Neural cell (in vitro differentiated cells): Measurements from ENCODE around the gene UCK1. TPM values are rescaled to one million over a fixed set of nuclear protein-coding genes. Genes with fewer than 3 reads are reported as not detected.

Experiments used
- H2AFZ ChIP-seq: fragments of 200-600, 300-800 bp; sonication (generic), shearing (Covaris generic); 2 replicates; pipeline ENCODE4 v1.6.0; 2014; ENCODE audit warnings: low read depth, mild to moderate bottlenecking, antibody characterized with exemption, low read length, moderate library complexity
- H3F3A ChIP-seq: fragments of 200-600 bp; shearing (Covaris generic); 2 replicates; pipeline ENCODE4 v1.6.1; 2016; ENCODE audit warnings: mild to moderate bottlenecking, moderate library complexity, mixed read lengths, antibody characterized with exemption, low read length; ENCODE audit not compliant: insufficient read depth, poor library complexity, severe bottlenecking
- H3K27ac ChIP-seq: fragments of 200-600, 300-800 bp; sonication (generic), shearing (Covaris generic); 2 replicates; pipeline ENCODE4 v1.5.1; 2014; ENCODE audit warnings: mild to moderate bottlenecking, low read length, moderate library complexity
- H3K27me3 ChIP-seq: fragments of 300-800, 200-600 bp; sonication (generic), shearing (Covaris generic); 2 replicates; pipeline ENCODE4 v1.6.0; 2014; ENCODE audit warnings: mild to moderate bottlenecking, low read depth, low read length, moderate library complexity; ENCODE audit not compliant: insufficient read depth
- H3K36me3 ChIP-seq: fragments of 300-800, 200-600 bp; sonication (generic), shearing (Covaris generic); 2 replicates; pipeline ENCODE4 v1.5.1; 2014; ENCODE audit warnings: mild to moderate bottlenecking, antibody characterized with exemption, low read length, moderate library complexity; ENCODE audit not compliant: insufficient read depth
- H3K4me2 ChIP-seq: fragments of 300-800, 200-600 bp; sonication (generic), shearing (Covaris generic); 2 replicates; pipeline ENCODE4 v1.6.0; 2014; ENCODE audit warnings: mild to moderate bottlenecking, low read length
- H3K4me3 ChIP-seq: fragments of 300-800, 200-600 bp; sonication (generic), shearing (Covaris generic); 2 replicates; pipeline ENCODE4 v1.5.1; 2014; ENCODE audit warnings: mild to moderate bottlenecking, low read length, moderate library complexity
- H3K79me2 ChIP-seq: fragments of 200-600 bp; shearing (Covaris generic); replicated peaks from 2 replicates; pipeline ENCODE4 v1.6.0; 2014; ENCODE audit warnings: mild to moderate bottlenecking, low read length, moderate library complexity; ENCODE audit not compliant: insufficient read depth
- H3K9ac ChIP-seq: fragments of 300-800, 200-600 bp; sonication (generic), shearing (Covaris generic); 2 replicates; pipeline ENCODE4 v1.6.1; 2016; ENCODE audit warnings: mild to moderate bottlenecking, low read length, mixed read lengths
- H3K9me2 ChIP-seq: fragments of 200-600 bp; shearing (Covaris generic); 2 replicates; pipeline ENCODE4 v1.6.1; 2016; ENCODE audit warnings: mild to moderate bottlenecking, low read length, mixed read lengths; ENCODE audit not compliant: insufficient read depth
- H3K9me3 ChIP-seq: fragments of 200-600, 300-800 bp; sonication (generic), shearing (Covaris generic); 2 replicates; pipeline ENCODE4 v1.6.1; 2016; ENCODE audit warnings: mild to moderate bottlenecking, mixed run types, low read length, moderate library complexity, mixed read lengths
- H4K20me1 ChIP-seq: fragments of 200-600 bp; shearing (Covaris generic); 2 replicates; pipeline ENCODE4 v1.6.1; 2016; ENCODE audit warnings: mild to moderate bottlenecking, mixed run types; ENCODE audit not compliant: insufficient read depth
- EP300 ChIP-seq: fragments of 450-650 bp; conservative IDR thresholded peaks from 2 replicates; pipeline ENCODE4 v1.6.1; 2014; ENCODE audit warnings: antibody characterized with exemption, mild to moderate bottlenecking, moderate library complexity; ENCODE audit not compliant: poor library complexity, severe bottlenecking
- EZH2 ChIP-seq: fragments of 200-600, 300-800 bp; shearing (Covaris generic), sonication (generic); IDR thresholded peaks from 2 replicates; pipeline ENCODE4 v1.6.1; 2014; ENCODE audit warnings: antibody characterized with exemption, low read length, borderline replicate concordance, mild to moderate bottlenecking; ENCODE audit not compliant: insufficient read depth, poor library complexity, severe bottlenecking
- MXI1 ChIP-seq: fragments of 450-650 bp; conservative IDR thresholded peaks from 2 replicates; pipeline ENCODE4 v1.6.1; 2014; ENCODE audit warnings: antibody characterized with exemption, mild to moderate bottlenecking; ENCODE audit not compliant: poor library complexity, severe bottlenecking
- POLR2AphosphoS5 ChIP-seq: IDR thresholded peaks from 2 replicates; pipeline ENCODE4 v1.6.1; 2012
- RAD21 ChIP-seq: fragments of 450-650 bp; conservative IDR thresholded peaks from 2 replicates; pipeline ENCODE4 v1.6.1; 2014; ENCODE audit warnings: antibody characterized with exemption, mild to moderate bottlenecking, moderate library complexity
- REST ChIP-seq: IDR thresholded peaks from 2 replicates; pipeline ENCODE4 v1.6.1; 2012; ENCODE audit warnings: borderline replicate concordance
- SMC3 ChIP-seq: fragments of 450-650 bp; conservative IDR thresholded peaks from 2 replicates; pipeline ENCODE4 v1.6.1; 2014; ENCODE audit warnings: antibody characterized with exemption, mild to moderate bottlenecking, moderate library complexity; ENCODE audit not compliant: poor library complexity
- TAF1 ChIP-seq: IDR thresholded peaks from 2 replicates; pipeline ENCODE4 v1.6.1; 2012; ENCODE audit warnings: low read depth
- polyA plus RNA-seq: library from polyadenylated mRNA; depleted of rRNA; stranded (reverse); fragments of >200 nt; gene quantifications from 2 replicates; pipeline ENCODE4 v1.2.3, GENCODE V29; 2014
- TF ChIP-seq, protein P1 (sequence below): fragments of 450-650 bp; IDR thresholded peaks from 2 replicates; pipeline ENCODE4 v1.5.1; 2014; ENCODE audit warnings: antibody characterized with exemption, mild to moderate bottlenecking, moderate library complexity; ENCODE audit not compliant: poor library complexity, severe bottlenecking

Gene UCK1
- polyA plus RNA-seq, 1 donor from 2014 or later, result 45.9 TPM

- no peaks in the 10 kb centered on the region for H3K36me3 ChIP-seq
- no peak overlapping the region for H2AFZ ChIP-seq
- H4K20me1 ChIP-seq, result no peaks in the 10 kb centered on the region
- H3K4me2 ChIP-seq, result no peak overlapping the region
- no peaks in the 10 kb centered on the region for H3K79me2 ChIP-seq
- TF ChIP-seq SMC3, result no peak
- no peak for TF ChIP-seq RAD21
- TF ChIP-seq POLR2AphosphoS5, result no peak
- no peak for TF ChIP-seq MXI1
- no peak for TF ChIP-seq EZH2
- TF ChIP-seq TAF1, result no peak
- TF ChIP-seq EP300, result no peak
- TF ChIP-seq, protein P1, sequence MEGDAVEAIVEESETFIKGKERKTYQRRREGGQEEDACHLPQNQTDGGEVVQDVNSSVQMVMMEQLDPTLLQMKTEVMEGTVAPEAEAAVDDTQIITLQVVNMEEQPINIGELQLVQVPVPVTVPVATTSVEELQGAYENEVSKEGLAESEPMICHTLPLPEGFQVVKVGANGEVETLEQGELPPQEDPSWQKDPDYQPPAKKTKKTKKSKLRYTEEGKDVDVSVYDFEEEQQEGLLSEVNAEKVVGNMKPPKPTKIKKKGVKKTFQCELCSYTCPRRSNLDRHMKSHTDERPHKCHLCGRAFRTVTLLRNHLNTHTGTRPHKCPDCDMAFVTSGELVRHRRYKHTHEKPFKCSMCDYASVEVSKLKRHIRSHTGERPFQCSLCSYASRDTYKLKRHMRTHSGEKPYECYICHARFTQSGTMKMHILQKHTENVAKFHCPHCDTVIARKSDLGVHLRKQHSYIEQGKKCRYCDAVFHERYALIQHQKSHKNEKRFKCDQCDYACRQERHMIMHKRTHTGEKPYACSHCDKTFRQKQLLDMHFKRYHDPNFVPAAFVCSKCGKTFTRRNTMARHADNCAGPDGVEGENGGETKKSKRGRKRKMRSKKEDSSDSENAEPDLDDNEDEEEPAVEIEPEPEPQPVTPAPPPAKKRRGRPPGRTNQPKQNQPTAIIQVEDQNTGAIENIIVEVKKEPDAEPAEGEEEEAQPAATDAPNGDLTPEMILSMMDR, result no peak
- no peak for TF ChIP-seq REST
- no peak overlapping the region for H3K4me3 ChIP-seq
- no peaks in the 10 kb centered on the region for H3K9me2 ChIP-seq
- no peak overlapping the region for H3K9ac ChIP-seq
- no peak overlapping the region for H3K27ac ChIP-seq
- no peaks in the 10 kb centered on the region for H3F3A ChIP-seq
- H3K27me3 ChIP-seq, result no peaks in the 10 kb centered on the region
- H3K9me3 ChIP-seq, result no peaks in the 10 kb centered on the region
Observed at GRCh38 chr9:131496844-131497405, 34.1 kb downstream of the UCK1 start.

GRCh38 chr9:131495785-131496184 is 35.3 kb downstream of the UCK1 start:
- H3K36me3 ChIP-seq, result peaks cover 4% of the 10 kb centered on the region
- H4K20me1 ChIP-seq, result no peaks in the 10 kb centered on the region
- no peaks in the 10 kb centered on the region for H3F3A ChIP-seq
- TF ChIP-seq EP300, result no peak
- TF ChIP-seq TAF1, result no peak
- no peak for TF ChIP-seq RAD21
- no peak for TF ChIP-seq SMC3
- TF ChIP-seq POLR2AphosphoS5, result no peak
- no peak for TF ChIP-seq REST
- no peak for TF ChIP-seq MXI1
- TF ChIP-seq EZH2, result no peak
- TF ChIP-seq, protein P1, result no peak
- no peaks in the 10 kb centered on the region for H3K27me3 ChIP-seq
- no peaks in the 10 kb centered on the region for H3K9me3 ChIP-seq
- no peak overlapping the region for H3K27ac ChIP-seq
- no peak overlapping the region for H2AFZ ChIP-seq
- no peak overlapping the region for H3K4me3 ChIP-seq
- no peak overlapping the region for H3K4me2 ChIP-seq
- no peaks in the 10 kb centered on the region for H3K79me2 ChIP-seq
- no peaks in the 10 kb centered on the region for H3K9me2 ChIP-seq
- no peak overlapping the region for H3K9ac ChIP-seq
